Gastroesophageal sphincter (tissue), 3 donors: ENCODE data around the gene SLC38A6.

ENCODE experiments used
- EP300 ChIP-seq: sonication (generic); formaldehyde crosslinking; IDR thresholded peaks from one replicate; pipeline ENCODE4 v1.6.1; 2017; ENCODE audit warnings: antibody characterized with exemption, mild to moderate bottlenecking
- POLR2A ChIP-seq, 2 donors: fragments of 450-650 bp; IDR thresholded peaks; one replicate each; pipeline ENCODE4 v1.6.1; 2017; ENCODE audit warnings: antibody characterized with exemption in 2 of 2, mild to moderate bottlenecking in 2 of 2, moderate library complexity in 1 of 2
- TF ChIP-seq, protein P1 (sequence below), 4 experiments: fragments of 200-600 bp in 2 of 4; fragments of 450-650 bp in 2 of 4; sonication (generic) in 1 of 4; IDR thresholded peaks; one replicate each; pipeline ENCODE4 v1.5.1; 2017 to 2019; ENCODE audit warnings: antibody characterized with exemption in 4 of 4, mild to moderate bottlenecking in 2 of 4, moderate library complexity in 2 of 4

DNA sequence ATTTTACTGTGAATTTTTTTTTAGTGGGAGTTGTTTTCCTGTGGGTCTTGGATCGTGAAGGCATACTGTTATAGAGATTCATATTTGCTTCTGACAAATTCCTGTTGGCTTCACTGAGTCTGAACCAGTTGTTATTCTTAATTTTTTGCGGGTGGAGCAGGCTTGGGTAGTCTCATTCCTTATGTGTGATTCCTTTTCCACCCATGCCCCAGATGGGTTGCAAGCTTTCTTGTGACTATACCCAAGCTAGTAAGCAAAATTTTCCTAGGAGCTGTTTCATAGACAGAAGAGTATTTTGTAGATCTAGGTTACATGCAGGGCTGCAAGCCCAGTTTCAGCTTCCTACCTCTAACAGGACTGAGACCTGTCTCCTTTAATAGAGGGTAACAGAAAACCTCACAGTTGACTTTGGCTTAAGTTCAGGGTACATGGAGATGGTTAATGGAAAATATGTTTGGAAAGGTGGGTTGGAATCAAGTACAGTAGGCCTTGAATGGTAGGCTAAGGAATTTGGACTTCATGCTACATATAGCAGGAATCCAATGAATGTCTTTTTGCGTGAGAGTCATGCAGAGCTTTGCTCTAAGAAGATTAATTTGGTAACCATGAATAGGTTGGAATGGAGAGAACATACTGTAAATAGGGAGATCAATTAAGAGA lies 29.1 kb upstream of the SLC38A6 start:
- TF ChIP-seq, protein P1, sequence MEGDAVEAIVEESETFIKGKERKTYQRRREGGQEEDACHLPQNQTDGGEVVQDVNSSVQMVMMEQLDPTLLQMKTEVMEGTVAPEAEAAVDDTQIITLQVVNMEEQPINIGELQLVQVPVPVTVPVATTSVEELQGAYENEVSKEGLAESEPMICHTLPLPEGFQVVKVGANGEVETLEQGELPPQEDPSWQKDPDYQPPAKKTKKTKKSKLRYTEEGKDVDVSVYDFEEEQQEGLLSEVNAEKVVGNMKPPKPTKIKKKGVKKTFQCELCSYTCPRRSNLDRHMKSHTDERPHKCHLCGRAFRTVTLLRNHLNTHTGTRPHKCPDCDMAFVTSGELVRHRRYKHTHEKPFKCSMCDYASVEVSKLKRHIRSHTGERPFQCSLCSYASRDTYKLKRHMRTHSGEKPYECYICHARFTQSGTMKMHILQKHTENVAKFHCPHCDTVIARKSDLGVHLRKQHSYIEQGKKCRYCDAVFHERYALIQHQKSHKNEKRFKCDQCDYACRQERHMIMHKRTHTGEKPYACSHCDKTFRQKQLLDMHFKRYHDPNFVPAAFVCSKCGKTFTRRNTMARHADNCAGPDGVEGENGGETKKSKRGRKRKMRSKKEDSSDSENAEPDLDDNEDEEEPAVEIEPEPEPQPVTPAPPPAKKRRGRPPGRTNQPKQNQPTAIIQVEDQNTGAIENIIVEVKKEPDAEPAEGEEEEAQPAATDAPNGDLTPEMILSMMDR (IDR thresholded peaks at IDR 0.05) = no peak
- no peak for TF ChIP-seq POLR2A (IDR thresholded peaks at IDR 0.05)
- no peak for TF ChIP-seq EP300
